Fibroblast of villous mesenchyme (primary cell): ENCODE data around the gene SLC24A3. TPM values are rescaled to one million over a fixed set of nuclear protein-coding genes. Genes with fewer than 3 reads are reported as not detected.

Source experiments
- DNase-seq: peaks from one replicate; pipeline ENCODE4 v3.0.0-alpha.2; 2010; ENCODE audit warnings: low read depth
- H3K4me3 ChIP-seq: 2 replicates; pipeline ENCODE4 v1.5.1; 2011; ENCODE audit warnings: low read depth, mild to moderate bottlenecking, low read length
- total RNA-seq: library from RNA; depleted of rRNA; stranded (reverse); fragments of >200 nt; gene quantifications from 2 replicates; pipeline ENCODE4 v1.2.3, GENCODE V29; 2012
- TF ChIP-seq, protein P1 (sequence below): IDR thresholded peaks from 2 replicates; pipeline ENCODE4 v1.5.1; 2012; ENCODE audit warnings: low read depth, mild to moderate bottlenecking, low read length; ENCODE audit not compliant: insufficient read depth

SLC24A3 gene
- total RNA-seq, 1 donor = 0.86 TPM

DNA sequence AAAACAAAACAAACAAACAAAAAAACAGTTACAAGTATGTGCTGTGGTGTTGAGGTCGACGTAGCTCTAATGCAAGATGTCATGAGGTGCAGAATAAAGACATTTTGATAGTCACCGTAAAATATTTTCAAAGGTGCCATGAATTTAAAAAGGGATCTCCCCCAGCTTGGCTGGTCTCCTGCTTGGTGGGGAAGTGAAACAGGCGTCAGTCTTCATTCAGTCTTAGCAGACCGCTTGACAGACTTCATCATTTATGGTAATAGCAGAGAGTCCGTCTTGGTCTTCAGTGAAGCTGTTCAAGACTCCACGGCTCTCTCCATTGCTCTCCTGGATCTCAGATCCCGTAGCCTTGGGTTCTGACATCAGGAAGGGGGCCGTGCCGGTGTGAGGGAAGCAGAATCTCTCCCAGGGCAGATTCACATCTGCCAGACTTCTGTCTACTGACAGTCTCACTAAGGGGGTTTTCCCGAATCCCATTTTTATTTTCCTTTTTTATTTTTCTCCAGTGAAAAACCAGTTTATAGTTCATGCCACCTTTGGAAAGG lies 1.6 kb downstream of the SLC24A3 start:
- H3K4me3 ChIP-seq = no peak overlapping the region
- DNase-seq = no peak
- TF ChIP-seq, protein P1, sequence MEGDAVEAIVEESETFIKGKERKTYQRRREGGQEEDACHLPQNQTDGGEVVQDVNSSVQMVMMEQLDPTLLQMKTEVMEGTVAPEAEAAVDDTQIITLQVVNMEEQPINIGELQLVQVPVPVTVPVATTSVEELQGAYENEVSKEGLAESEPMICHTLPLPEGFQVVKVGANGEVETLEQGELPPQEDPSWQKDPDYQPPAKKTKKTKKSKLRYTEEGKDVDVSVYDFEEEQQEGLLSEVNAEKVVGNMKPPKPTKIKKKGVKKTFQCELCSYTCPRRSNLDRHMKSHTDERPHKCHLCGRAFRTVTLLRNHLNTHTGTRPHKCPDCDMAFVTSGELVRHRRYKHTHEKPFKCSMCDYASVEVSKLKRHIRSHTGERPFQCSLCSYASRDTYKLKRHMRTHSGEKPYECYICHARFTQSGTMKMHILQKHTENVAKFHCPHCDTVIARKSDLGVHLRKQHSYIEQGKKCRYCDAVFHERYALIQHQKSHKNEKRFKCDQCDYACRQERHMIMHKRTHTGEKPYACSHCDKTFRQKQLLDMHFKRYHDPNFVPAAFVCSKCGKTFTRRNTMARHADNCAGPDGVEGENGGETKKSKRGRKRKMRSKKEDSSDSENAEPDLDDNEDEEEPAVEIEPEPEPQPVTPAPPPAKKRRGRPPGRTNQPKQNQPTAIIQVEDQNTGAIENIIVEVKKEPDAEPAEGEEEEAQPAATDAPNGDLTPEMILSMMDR = no peak

DNA sequence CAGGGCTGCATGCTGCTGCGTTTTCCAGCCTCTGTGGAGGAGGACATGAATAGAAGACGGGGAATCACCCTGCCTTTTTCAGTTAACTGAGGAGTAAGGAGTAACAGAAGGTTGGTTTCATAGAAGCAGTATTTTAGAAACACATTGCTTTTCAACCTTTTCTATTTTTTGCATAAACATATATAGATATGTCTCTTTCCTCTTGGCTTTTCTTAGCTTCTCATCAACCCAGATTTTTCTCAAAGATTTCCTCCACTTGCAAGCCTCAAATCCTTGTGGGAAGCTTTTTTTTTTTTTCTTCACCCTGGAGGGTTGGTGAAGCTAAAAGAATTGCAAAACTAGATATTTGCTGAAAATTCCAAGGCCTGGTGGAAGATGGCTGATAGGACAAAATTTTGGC lies 6.0 kb downstream of the SLC24A3 start:
- DNase-seq = no peak
- TF ChIP-seq, protein P1 = no peak
- H3K4me3 ChIP-seq = no peak overlapping the region

DNA sequence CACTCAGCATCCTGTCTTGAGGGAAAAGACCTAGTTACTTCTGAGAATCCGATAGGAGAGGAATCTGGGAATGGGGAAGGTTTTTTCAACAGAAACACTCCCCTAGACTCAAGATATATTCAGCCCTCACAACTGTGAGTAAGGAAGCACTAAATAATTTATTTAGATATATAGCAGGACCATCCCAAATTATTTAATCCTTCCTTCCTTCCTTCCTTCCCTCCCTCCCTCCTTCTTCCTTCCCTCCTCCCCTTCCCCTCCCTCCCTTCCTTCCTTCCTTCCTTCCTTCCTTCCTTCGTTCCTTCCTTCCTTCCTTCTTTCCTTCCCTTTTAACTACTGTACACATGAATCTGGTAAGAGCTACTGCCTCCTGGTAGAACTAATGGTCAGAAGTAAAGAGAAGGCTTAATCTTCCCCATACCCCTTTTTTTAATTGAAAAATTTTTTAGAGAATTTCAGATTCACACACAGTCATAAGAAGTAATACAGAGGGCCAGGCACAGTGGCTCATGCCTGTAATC lies 10.1 kb downstream of the SLC24A3 start:
- no peak overlapping the region for H3K4me3 ChIP-seq
- DNase-seq = no peak
- TF ChIP-seq, protein P1 = no peak

DNA sequence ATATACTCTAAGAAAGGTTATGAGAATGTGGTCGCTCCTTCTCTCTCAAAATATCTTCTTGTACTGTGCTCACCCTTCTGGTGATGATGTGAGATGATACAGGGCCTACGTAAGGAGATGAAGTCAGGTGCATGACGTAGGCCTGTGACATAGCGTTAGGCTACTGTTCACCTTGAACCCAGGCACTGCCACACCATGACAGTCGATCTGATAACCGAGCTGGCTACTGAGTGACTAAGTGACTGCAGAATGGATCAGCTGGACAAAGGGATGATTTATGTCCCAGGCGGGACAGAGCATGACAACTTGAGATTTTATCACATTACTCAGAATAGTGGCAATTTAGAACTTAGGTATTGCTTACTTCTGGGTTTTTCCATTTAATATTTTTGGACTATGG lies 11.2 kb downstream of the SLC24A3 start:
- no peak for DNase-seq
- TF ChIP-seq, protein P1 = no peak

DNA sequence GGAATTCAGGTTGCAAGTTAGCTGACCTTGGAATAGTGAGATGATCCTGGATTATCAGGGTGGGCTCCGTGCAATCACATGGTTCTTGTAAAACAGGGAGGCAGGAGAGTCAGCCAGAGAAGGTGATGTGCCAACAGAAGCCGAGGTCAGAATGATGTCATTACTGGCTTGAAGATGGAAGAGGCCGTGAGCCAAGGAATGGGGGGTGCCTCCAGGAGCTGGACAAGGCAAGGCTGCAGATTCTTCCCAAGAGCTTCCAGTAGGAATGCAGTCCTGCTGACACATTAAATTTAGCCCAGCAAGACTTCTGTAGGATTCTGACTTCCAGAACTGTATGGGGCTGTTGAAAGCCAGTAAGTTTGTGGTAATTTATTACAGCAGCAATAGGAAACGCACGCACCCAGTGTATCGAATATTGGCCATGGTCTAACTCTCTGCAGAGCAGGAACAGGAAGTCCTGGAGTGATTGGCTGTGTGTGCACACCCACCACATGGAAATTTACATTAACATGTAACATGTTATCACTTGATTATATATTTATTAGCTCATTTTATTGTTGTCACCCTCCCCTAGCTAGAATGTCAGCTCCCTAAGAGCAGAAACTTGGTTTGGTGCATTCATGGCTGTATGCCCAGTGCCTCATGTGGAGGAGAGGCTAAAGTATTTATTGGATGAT lies 19.1 kb downstream of the SLC24A3 start:
- DNase-seq = no peak
- H3K4me3 ChIP-seq = no peak overlapping the region
- TF ChIP-seq, protein P1 = no peak

More for the DNA sequence above, 11.2 kb downstream of the SLC24A3 start:
- H3K4me3 ChIP-seq = no peak overlapping the region

DNA sequence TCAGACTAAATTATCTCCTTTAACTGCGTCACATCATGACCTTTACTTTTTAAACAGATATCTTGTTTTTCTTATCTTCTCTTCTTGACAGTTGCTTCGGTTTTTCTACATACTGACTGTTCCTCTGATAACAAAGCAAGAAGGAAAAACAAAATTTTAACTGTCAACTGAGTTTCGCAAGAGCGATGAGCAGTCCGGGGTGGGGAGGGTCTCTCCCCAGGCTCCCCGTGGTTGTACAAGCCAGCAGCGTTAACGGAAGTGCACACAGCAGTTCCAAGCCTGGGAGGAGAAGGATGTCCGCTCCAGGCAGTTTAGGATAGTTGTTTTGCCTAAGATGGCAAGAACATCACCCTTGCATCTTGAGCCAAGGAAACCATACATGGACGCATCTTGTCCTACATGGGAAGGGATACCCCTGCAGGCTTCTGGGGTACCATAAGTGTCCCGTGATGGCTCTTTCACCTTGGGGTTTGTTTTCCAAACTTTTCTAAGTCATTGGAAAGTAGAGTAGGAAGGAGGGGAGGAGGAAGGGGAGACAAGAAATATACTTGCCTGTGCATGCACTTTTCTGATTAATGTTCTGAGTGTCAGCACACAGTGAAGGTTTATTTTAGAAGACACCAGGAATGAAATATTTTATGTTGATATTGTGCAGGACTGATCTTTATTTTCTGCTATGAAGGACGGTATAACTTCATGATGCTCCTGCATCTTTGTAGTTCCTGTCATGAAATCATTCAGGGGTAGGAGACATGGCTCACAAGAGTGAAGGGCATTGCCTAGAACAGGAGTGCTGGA lies 20.8 kb downstream of the SLC24A3 start:
- no peak overlapping the region for H3K4me3 ChIP-seq
- TF ChIP-seq, protein P1 = no peak
- DNase-seq = peak; percentile 22
